HG02588 (cell line): ENCODE measurements around the gene SGCE.

Experiments
- ATAC-seq: cut with Tn5 transposase; IDR thresholded peaks from one replicate; pipeline ENCODE4 v1.9.1; 2021; ENCODE audit warnings: mild to moderate bottlenecking, moderate library complexity; ENCODE audit not compliant: unreplicated experiment

SGCE gene

GRCh38 chr7:94660006-94660405, 4.1 kb upstream of the SGCE start:
- ATAC-seq = no peak

- no peak for ATAC-seq
Measured at GRCh38 chr7:94658826-94659225, 2.9 kb upstream of the SGCE start.

- peak; percentile 82 for ATAC-seq
Measured at GRCh38 chr7:94657771-94658693, 2.1 kb upstream of the SGCE start.

GRCh38 chr7:94656925-94657731, 1.2 kb upstream of the SGCE start:
- no peak for ATAC-seq

GRCh38 chr7:94656658-94656924, 658 bp upstream of the SGCE start:
- no peak for ATAC-seq

- no peak for ATAC-seq
Measured at GRCh38 chr7:94655126-94655847, 646 bp downstream of the SGCE start.

- ATAC-seq = no peak
Measured at GRCh38 chr7:94654783-94655125, 1.2 kb downstream of the SGCE start.

GRCh38 chr7:94650147-94651051, 5.5 kb downstream of the SGCE start:
- no peak for ATAC-seq

- ATAC-seq = peak; percentile 63
Measured at GRCh38 chr7:94649450-94649849, 6.5 kb downstream of the SGCE start.

- no peak for ATAC-seq
Measured at GRCh38 chr7:94648731-94649130, 7.2 kb downstream of the SGCE start.

- ATAC-seq = no peak
Measured at GRCh38 chr7:94647295-94647694, 8.6 kb downstream of the SGCE start.

GRCh38 chr7:94643771-94644545, 12.0 kb downstream of the SGCE start:
- no peak for ATAC-seq

GRCh38 chr7:94642838-94643653, 12.9 kb downstream of the SGCE start:
- no peak for ATAC-seq

- ATAC-seq = no peak
Measured at GRCh38 chr7:94639384-94639783, 16.5 kb downstream of the SGCE start.

- ATAC-seq = no peak
Measured at GRCh38 chr7:94635687-94636086, 20.2 kb downstream of the SGCE start.

GRCh38 chr7:94634502-94634901, 21.4 kb downstream of the SGCE start:
- ATAC-seq = no peak

- ATAC-seq = no peak
Measured at GRCh38 chr7:94633687-94634086, 22.2 kb downstream of the SGCE start.

- no peak for ATAC-seq
Measured at GRCh38 chr7:94633014-94633341, 23.0 kb downstream of the SGCE start.

- ATAC-seq = no peak
Measured at GRCh38 chr7:94632338-94633013, 23.5 kb downstream of the SGCE start.
